Endodermal cell (in vitro differentiated cells): ENCODE results near the gene CIP2A. TPM values are rescaled to one million over a fixed set of nuclear protein-coding genes. Genes with fewer than 3 reads are reported as not detected.
"Not testable (repeated sequence)": the region's sequence is repeated elsewhere in the genome, so short reads cannot be mapped to it uniquely, and the experiment has no call there.

ENCODE experiments used
- DNase-seq: peaks from one replicate; pipeline ENCODE4 v3.0.0-alpha.2; 2017
- H3K27ac ChIP-seq: 2 replicates; pipeline ENCODE4 v1.5.1; 2013; ENCODE audit warnings: mild to moderate bottlenecking, low read depth, low read length, moderate library complexity
- H3K27me3 ChIP-seq: 2 replicates; pipeline ENCODE4 v1.6.1; 2013; ENCODE audit warnings: mild to moderate bottlenecking, low read length, moderate library complexity; ENCODE audit not compliant: insufficient read depth, control insufficient read depth, poor library complexity, severe bottlenecking
- H3K36me3 ChIP-seq: 2 replicates; pipeline ENCODE4 v1.7.0; 2013; ENCODE audit warnings: mild to moderate bottlenecking, low read length, moderate library complexity; ENCODE audit not compliant: control insufficient read depth, insufficient read depth
- H3K4me1 ChIP-seq: one replicate; pipeline ENCODE4 v1.7.0; 2013; ENCODE audit warnings: low read length; ENCODE audit not compliant: control insufficient read depth, insufficient read depth
- H3K4me3 ChIP-seq: 2 replicates; pipeline ENCODE4 v1.5.1; 2013; ENCODE audit warnings: mild to moderate bottlenecking, low read length, moderate library complexity
- H3K9ac ChIP-seq: 2 replicates; pipeline ENCODE4 v1.6.1; 2013; ENCODE audit warnings: mild to moderate bottlenecking, low read length, moderate library complexity; ENCODE audit not compliant: poor library complexity, severe bottlenecking; ENCODE audit errors: extremely low read depth
- H3K9me3 ChIP-seq: 2 replicates; pipeline ENCODE4 v1.6.1; 2013; ENCODE audit warnings: mild to moderate bottlenecking, low read length, moderate library complexity; ENCODE audit not compliant: control insufficient read depth
- H3K27ac Mint-ChIP-seq: 2 replicates; pipeline ENCODE4 v1.8.0; 2020; ENCODE audit warnings: mixed read lengths
- H3K27me3 Mint-ChIP-seq: 2 replicates; pipeline ENCODE4 v1.8.0; 2021; ENCODE audit warnings: mild to moderate bottlenecking, mixed read lengths; ENCODE audit not compliant: insufficient read depth
- H3K36me3 Mint-ChIP-seq: 2 replicates; pipeline ENCODE4 v1.8.0; 2020; ENCODE audit warnings: low read depth, mixed read lengths
- H3K4me1 Mint-ChIP-seq: 2 replicates; pipeline ENCODE4 v1.8.0; 2020; ENCODE audit warnings: mixed read lengths
- H3K4me3 Mint-ChIP-seq: 2 replicates; pipeline ENCODE4 v1.8.0; 2020; ENCODE audit warnings: mild to moderate bottlenecking, moderate library complexity, mixed read lengths
- H3K9me3 Mint-ChIP-seq: 2 replicates; pipeline ENCODE4 v1.8.0; 2020; ENCODE audit warnings: mild to moderate bottlenecking, mixed read lengths
- CTCF ChIP-seq: fragments of 200-600 bp; sonication (generic); conservative IDR thresholded peaks from 2 replicates; pipeline ENCODE4 v1.5.0; 2021; ENCODE audit warnings: antibody characterized with exemption, mild to moderate bottlenecking
- WGBS, 2 experiments: methylation state at CpG; one replicate each; pipeline versions ENCODE4 v1.1.5 to v1.1.7; 2013; ENCODE audit warnings: missing lambda C conversion rate in 2 of 2, mixed read lengths in 1 of 2; ENCODE audit not compliant: insufficient coverage in 1 of 2, insufficient read length in 1 of 2; 5-methylcytosine and 5-hydroxymethylcytosine counted together
- total RNA-seq, 2 donors: library from RNA; stranded (reverse); fragmentation: NEBNext Ultra II Directional in 1 of 2; extraction: Animal tissue kit (Norgen Biotek cat#: 25700) in 1 of 2; gene quantifications; 2 replicates in 1 of 2; 3 replicates in 1 of 2; pipeline ENCODE4 v1.2.1, GENCODE V29; 2021

The CIP2A gene
- total RNA-seq, 2 donors from 2014 or later, result 30.3 to 43.6 TPM

- Histone ChIP-seq H3K4me3 (no peak overlapping the region), H3K36me3 (peaks cover 9% of the 10 kb centered on the region), H3K4me1 (no peaks in the 10 kb centered on the region), H3K9ac (no peak overlapping the region), H3K27ac (no peak overlapping the region), H3K9me3 (peaks cover 3% of the 10 kb centered on the region), H3K27me3 (no peaks in the 10 kb centered on the region)
- Mint-ChIP-seq H3K27me3 (no peaks in the 10 kb centered on the region), H3K4me3 (no peak overlapping the region), H3K36me3 (peaks cover 15% of the 10 kb centered on the region), H3K27ac (no peak overlapping the region), H3K9me3 (no peaks in the 10 kb centered on the region), H3K4me1 (no peaks in the 10 kb centered on the region)
- DNase-seq, result no peak
- no peak for TF ChIP-seq CTCF
- WGBS, 2 experiments, result 91 to 100% methylated on average over 1 of the region's 1 CpG
Measured at GRCh38 chr3:108620250-108620649, 31.0 kb upstream of the CIP2A start.

- not testable (repeated sequence) for H3K9ac ChIP-seq, H3K27me3 Mint-ChIP-seq, H3K4me3 Mint-ChIP-seq, H3K4me1 Mint-ChIP-seq, DNase-seq, H3K27me3 ChIP-seq, H3K27ac Mint-ChIP-seq, H3K27ac ChIP-seq, H3K4me1 ChIP-seq, H3K9me3 Mint-ChIP-seq, H3K9me3 ChIP-seq, H3K4me3 ChIP-seq
- peaks cover 18% of the 10 kb centered on the region for H3K36me3 ChIP-seq
- WGBS, 2 experiments, result 98% methylated on average over 4 of the region's 8 CpGs; no CpG with 5 or more reads in 1 of the 2 experiments
- H3K36me3 Mint-ChIP-seq, result peaks cover 13% of the 10 kb centered on the region
Measured at GRCh38 chr3:108616090-108616489, 26.9 kb upstream of the CIP2A start.

GRCh38 chr3:108610651-108611050 lies 21.4 kb upstream of the CIP2A start:
- peaks cover 2% of the 10 kb centered on the region for H3K36me3 Mint-ChIP-seq

More at GRCh38 chr3:108610651-108611050, 21.4 kb upstream of the CIP2A start:
- Mint-ChIP-seq H3K27ac (no peak overlapping the region), H3K9me3 (no peaks in the 10 kb centered on the region), H3K27me3 (no peaks in the 10 kb centered on the region), H3K4me3 (no peak overlapping the region), H3K4me1 (peaks cover 5% of the 10 kb centered on the region)
- no peak overlapping the region for H3K4me3 ChIP-seq
- no peak overlapping the region for H3K27ac ChIP-seq
- peaks cover 22% of the 10 kb centered on the region for H3K36me3 ChIP-seq
- H3K27me3 ChIP-seq, result no peaks in the 10 kb centered on the region
- H3K9ac ChIP-seq, result no peak overlapping the region
- DNase-seq, result no peak
- no peak for TF ChIP-seq CTCF
- no peaks in the 10 kb centered on the region for H3K9me3 ChIP-seq
- no peaks in the 10 kb centered on the region for H3K4me1 ChIP-seq
- no CpG with 5 or more reads among the region's 1 CpG for WGBS, 2 experiments
